Keratinocyte (primary cell): Measurements from ENCODE around the gene PIP4K2B. TPM values are rescaled to one million over a fixed set of nuclear protein-coding genes. Genes with fewer than 3 reads are reported as not detected.

ENCODE experiments used
- DNase-seq: peaks from one replicate; pipeline ENCODE4 v3.0.0-alpha.2; 2011; ENCODE audit warnings: low read depth, missing footprints, low spot score
- FAIRE-seq: peaks from 2 replicates; lab custom pipeline; 2011; peaks lifted over from hg19 to GRCh38; lab: Jason Lieb, UNC
- H2AFZ ChIP-seq: 2 replicates; pipeline ENCODE4 v1.6.0; 2012; ENCODE audit warnings: low read length, control low read depth, inconsistent platforms; ENCODE audit not compliant: control insufficient read depth
- H3K27ac ChIP-seq: 2 replicates; pipeline ENCODE4 v1.5.1; 2011; ENCODE audit warnings: low read length; ENCODE audit not compliant: control insufficient read depth, insufficient read depth
- H3K27me3 ChIP-seq: 3 replicates; pipeline ENCODE4 v1.6.0; 2011; ENCODE audit warnings: low read length; ENCODE audit not compliant: control insufficient read depth, insufficient read depth; ENCODE audit errors: extremely low read depth
- H3K36me3 ChIP-seq, 2 experiments: 2 replicates in 1 of 2; 3 replicates in 1 of 2; pipeline ENCODE4 v1.5.1; 2011; ENCODE audit warnings: low read length in 2 of 2, mild to moderate bottlenecking in 1 of 2; ENCODE audit not compliant: control insufficient read depth in 2 of 2, insufficient read depth in 2 of 2; ENCODE audit errors: extremely low read depth in 1 of 2
- H3K4me1 ChIP-seq: 3 replicates; pipeline ENCODE4 v1.5.1; 2011; ENCODE audit warnings: low read length; ENCODE audit not compliant: control insufficient read depth, insufficient read depth; ENCODE audit errors: extremely low read depth
- H3K4me2 ChIP-seq: 3 replicates; pipeline ENCODE4 v1.6.0; 2011; ENCODE audit warnings: low read depth, low read length; ENCODE audit not compliant: control insufficient read depth, insufficient read depth; ENCODE audit errors: extremely low read depth
- H3K4me3 ChIP-seq, 3 experiments: fragments of 200-600 bp in 1 of 3; sonication (generic) in 1 of 3; 2 replicates in 2 of 3; 3 replicates in 1 of 3; pipeline ENCODE4 v1.5.1; 2011 to 2016; ENCODE audit warnings: low read length in 3 of 3, mild to moderate bottlenecking in 3 of 3, control low read depth in 2 of 3, inconsistent platforms in 1 of 3, low read depth in 1 of 3, mixed read lengths in 1 of 3, mixed run types in 1 of 3, moderate library complexity in 1 of 3; ENCODE audit not compliant: control insufficient read depth in 2 of 3, insufficient read depth in 2 of 3; ENCODE audit errors: extremely low read depth in 1 of 3
- H3K79me2 ChIP-seq: 2 replicates; pipeline ENCODE4 v1.6.0; 2012; ENCODE audit warnings: low read length; ENCODE audit not compliant: control insufficient read depth, insufficient read depth
- H3K9ac ChIP-seq: 3 replicates; pipeline ENCODE4 v1.6.0; 2011; ENCODE audit warnings: low read length; ENCODE audit not compliant: control insufficient read depth, insufficient read depth; ENCODE audit errors: extremely low read depth
- H3K9me1 ChIP-seq: 3 replicates; pipeline ENCODE4 v1.6.0; 2011; ENCODE audit warnings: low read length; ENCODE audit not compliant: control insufficient read depth, insufficient read depth; ENCODE audit errors: extremely low read depth
- H3K9me3 ChIP-seq: 2 replicates; pipeline ENCODE4 v1.5.1; 2012; ENCODE audit warnings: low read depth, low read length; ENCODE audit not compliant: control insufficient read depth
- H4K20me1 ChIP-seq: 3 replicates; pipeline ENCODE4 v1.6.0; 2011; ENCODE audit warnings: low read length; ENCODE audit not compliant: control insufficient read depth, insufficient read depth; ENCODE audit errors: extremely low read depth
- EZH2 ChIP-seq: IDR thresholded peaks from one replicate; pipeline ENCODE4 v1.6.1; 2012; ENCODE audit warnings: inconsistent platforms, mild to moderate bottlenecking, low read length, moderate library complexity
- dilution Hi-C: fragments of 300-500 bp; cut with MboI; formaldehyde crosslinking; loops from one replicate; pipeline ENCODE4 v1.7.0; 2020; ENCODE audit warnings: low sequenced_read_pairs; ENCODE audit not compliant: extremely low pct_ligation_motif_present
- polyA plus RNA-seq, 5 experiments: library from polyadenylated mRNA; depleted of rRNA in 3 of 5; stranded (reverse) in 3 of 5; stranded (forward) in 1 of 5; unstranded in 1 of 5; fragments of >200 nt; gene quantifications; 1 replicate in 1 of 5; 2 replicates in 3 of 5; 3 replicates in 1 of 5; pipeline versions ENCODE4 v1.2.1 to v1.2.3, GENCODE V29; 2011 to 2012; ENCODE audit warnings: missing spikeins in 2 of 5, low read depth in 1 of 5, low replicate concordance in 1 of 5
- TF ChIP-seq, protein P1 (sequence below), 3 experiments: IDR thresholded peaks in 1 of 3; conservative IDR thresholded peaks in 1 of 3; optimal IDR thresholded peaks in 1 of 3; 2 replicates in 2 of 3; 3 replicates in 1 of 3; pipeline versions ENCODE3 to v1.5.1; 2011; ENCODE audit warnings: low read length in 3 of 3, mild to moderate bottlenecking in 3 of 3, moderate library complexity in 2 of 3, control low read depth in 1 of 3, inconsistent platforms in 1 of 3; ENCODE audit not compliant: insufficient read depth in 2 of 3; ENCODE audit errors: extremely low read depth in 1 of 3

Gene PIP4K2B
- polyA plus RNA-seq, 1 donor (not counting 4 experiments of a cell fraction or from before 2014, with no cell fraction given), result 26.4 TPM

DNA sequence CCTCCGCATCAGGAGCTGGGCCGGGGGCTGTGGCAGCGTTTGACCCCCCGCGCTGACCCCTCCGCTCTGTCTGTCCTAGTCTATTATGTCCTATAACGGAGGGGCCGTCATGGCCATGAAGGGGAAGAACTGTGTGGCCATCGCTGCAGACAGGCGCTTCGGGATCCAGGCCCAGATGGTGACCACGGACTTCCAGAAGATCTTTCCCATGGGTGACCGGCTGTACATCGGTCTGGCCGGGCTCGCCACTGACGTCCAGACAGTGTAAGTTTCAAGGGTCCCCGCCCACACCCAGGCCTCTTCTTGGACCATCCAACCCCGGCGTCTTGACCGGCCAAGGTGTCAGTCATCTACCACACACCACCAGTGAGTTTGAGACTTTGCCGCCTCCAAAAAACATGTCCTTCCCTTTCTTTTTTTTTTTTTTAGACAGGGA lies 46.3 kb downstream of the PIP4K2B start:
- peak overlapping the region; percentile 94 for H3K9ac ChIP-seq
- peaks cover 19% of the 10 kb centered on the region for H3K4me1 ChIP-seq
- H3K27ac ChIP-seq, result peak overlapping the region; percentile 84
- peaks cover 29% of the 10 kb centered on the region for H3K79me2 ChIP-seq
- H4K20me1 ChIP-seq, result no peaks in the 10 kb centered on the region
- peak overlapping the region; percentile 96 for H2AFZ ChIP-seq
- DNase-seq, result no peak
- dilution Hi-C loops, result no loop called here
- H3K9me3 ChIP-seq, result no peaks in the 10 kb centered on the region
- no peak for FAIRE-seq
- H3K36me3 ChIP-seq, result peaks cover 2 to 20% of the 10 kb centered on the region in 2 experiments
- H3K9me1 ChIP-seq, result no peaks in the 10 kb centered on the region
- H3K27me3 ChIP-seq, result no peaks in the 10 kb centered on the region
- H3K4me2 ChIP-seq, result peak overlapping the region; percentile 94
- TF ChIP-seq EZH2, result no peak
- TF ChIP-seq, protein P1, sequence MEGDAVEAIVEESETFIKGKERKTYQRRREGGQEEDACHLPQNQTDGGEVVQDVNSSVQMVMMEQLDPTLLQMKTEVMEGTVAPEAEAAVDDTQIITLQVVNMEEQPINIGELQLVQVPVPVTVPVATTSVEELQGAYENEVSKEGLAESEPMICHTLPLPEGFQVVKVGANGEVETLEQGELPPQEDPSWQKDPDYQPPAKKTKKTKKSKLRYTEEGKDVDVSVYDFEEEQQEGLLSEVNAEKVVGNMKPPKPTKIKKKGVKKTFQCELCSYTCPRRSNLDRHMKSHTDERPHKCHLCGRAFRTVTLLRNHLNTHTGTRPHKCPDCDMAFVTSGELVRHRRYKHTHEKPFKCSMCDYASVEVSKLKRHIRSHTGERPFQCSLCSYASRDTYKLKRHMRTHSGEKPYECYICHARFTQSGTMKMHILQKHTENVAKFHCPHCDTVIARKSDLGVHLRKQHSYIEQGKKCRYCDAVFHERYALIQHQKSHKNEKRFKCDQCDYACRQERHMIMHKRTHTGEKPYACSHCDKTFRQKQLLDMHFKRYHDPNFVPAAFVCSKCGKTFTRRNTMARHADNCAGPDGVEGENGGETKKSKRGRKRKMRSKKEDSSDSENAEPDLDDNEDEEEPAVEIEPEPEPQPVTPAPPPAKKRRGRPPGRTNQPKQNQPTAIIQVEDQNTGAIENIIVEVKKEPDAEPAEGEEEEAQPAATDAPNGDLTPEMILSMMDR (optimal IDR thresholded peaks at IDR 0.05 in 1 of 3, IDR thresholded peaks at IDR 0.05 in 1 of 3, conservative IDR thresholded peaks at IDR 0.05 in 1 of 3; ENCODE audit: extremely low read depth in 1 of 3, insufficient read depth in 2 of 3, low read length in 3 of 3), result no peak
- peak overlapping the region; percentile 78 to 100 (median 97) for H3K4me3 ChIP-seq

DNA sequence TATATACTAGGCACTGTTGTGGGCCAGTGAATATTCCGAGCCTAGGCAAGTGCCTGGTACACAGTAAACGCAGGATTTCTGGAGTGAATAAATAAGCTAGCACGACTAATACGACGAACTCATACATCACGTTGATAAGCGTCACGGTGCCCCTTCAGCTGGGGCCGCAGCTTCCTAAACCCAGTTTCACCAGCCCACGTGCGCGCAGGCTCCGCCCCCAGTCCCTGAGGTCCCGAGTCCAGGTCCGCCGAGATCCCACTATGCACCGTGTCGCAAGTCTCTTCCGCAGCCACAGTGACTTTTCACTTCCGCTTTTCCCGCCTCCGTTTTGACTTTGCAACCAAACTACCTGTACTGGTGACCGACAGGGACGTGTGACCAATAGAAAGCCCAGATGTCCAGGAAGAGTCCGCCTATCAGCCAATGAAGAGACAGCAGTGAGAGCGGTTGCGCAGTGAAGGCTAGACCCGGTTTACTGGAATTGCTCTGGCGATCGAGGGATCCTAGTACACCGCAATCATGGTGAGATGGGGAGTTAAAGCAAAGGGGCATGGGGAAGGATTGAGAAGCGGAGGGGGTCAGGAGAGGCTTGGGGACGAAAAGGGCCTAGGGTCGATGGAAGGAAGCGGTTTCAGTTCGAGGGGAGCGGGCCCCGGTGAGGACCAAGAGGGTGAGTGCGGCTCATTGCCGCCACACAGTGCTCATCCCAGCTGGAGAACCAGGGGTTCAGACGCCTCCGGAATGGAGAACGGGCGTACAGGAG lies 46.9 kb downstream of the PIP4K2B start, which contains the start of gene PSMB3:
Gene PSMB3 (plus strand): TSS at position 434 of the 763 bp plus-strand sequence. CDS start 86 bp downstream, at position 520.
- FAIRE-seq (no peak), DNase-seq (peak; percentile 99)
- peaks cover 19% of the 10 kb centered on the region for H3K4me1 ChIP-seq
- H3K4me3 ChIP-seq, result peak within 1 kb of the TSS; percentile 78 to 100 (median 97)
- H3K9ac ChIP-seq, result peak within 1 kb of the TSS; percentile 94
- peaks cover 2 to 20% of the 10 kb centered on the region in 2 experiments for H3K36me3 ChIP-seq
- peak within 1 kb of the TSS; percentile 92 for H3K27ac ChIP-seq
- peak within 1 kb of the TSS; percentile 96 for H2AFZ ChIP-seq
- TF ChIP-seq EZH2, result no peak
- TF ChIP-seq, protein P1 (optimal IDR thresholded peaks at IDR 0.05 in 1 of 3, IDR thresholded peaks at IDR 0.05 in 1 of 3, conservative IDR thresholded peaks at IDR 0.05 in 1 of 3; ENCODE audit: extremely low read depth in 1 of 3, insufficient read depth in 2 of 3, low read length in 3 of 3), result no peak
- peak within 1 kb of the TSS; percentile 94 for H3K4me2 ChIP-seq
- no peaks in the 10 kb centered on the region for H3K9me3 ChIP-seq
- dilution Hi-C loops, result no loop called here
- H3K9me1 ChIP-seq, result no peaks in the 10 kb centered on the region
- H3K27me3 ChIP-seq, result no peaks in the 10 kb centered on the region
- H4K20me1 ChIP-seq, result no peaks in the 10 kb centered on the region
- H3K79me2 ChIP-seq, result peaks cover 34% of the 10 kb centered on the region
